ENCODE data around the gene PCDH19. TPM values are rescaled to one million over a fixed set of nuclear protein-coding genes. Genes with fewer than 3 reads are reported as not detected.

The PCDH19 gene
- total RNA-seq, 2 donors from 2014 or later = 0.91 to 1.6 TPM

- 82% methylated on average over 2 of the region's 2 CpGs for WGBS
- Histone ChIP-seq H3K27ac (no peak overlapping the region), H3K4me3 (no peak overlapping the region), H3K4me1 (replicated peaks) (no peaks in the 10 kb centered on the region), H3K9me3 (no peaks in the 10 kb centered on the region), H3K27me3 (replicated peaks; ENCODE audit: insufficient read depth) (no peaks in the 10 kb centered on the region), H3K36me3 (no peaks in the 10 kb centered on the region)
- TF ChIP-seq POLR2AphosphoS5 (IDR thresholded peaks at IDR 0.05) = no peak
- no peak for TF ChIP-seq POLR2A (IDR thresholded peaks at IDR 0.05)
- no peak for TF ChIP-seq CTCF (IDR thresholded peaks at IDR 0.05)
- intact Hi-C loops (cut with DNase I) = no loop called here
- no peak for DNase-seq (ENCODE audit: low spot score)
Measured at GRCh38 chrX:100299559-100299958, 110.5 kb downstream of the PCDH19 start.

- 100% methylated on average over 1 of the region's 1 CpG for WGBS
- no peaks in the 10 kb centered on the region for H3K9me3 ChIP-seq
- DNase-seq (ENCODE audit: low spot score) = no peak
- no peak overlapping the region for H3K27ac ChIP-seq
- H3K27me3 ChIP-seq (replicated peaks; ENCODE audit: insufficient read depth) = no peaks in the 10 kb centered on the region
- no peak overlapping the region for H3K4me3 ChIP-seq
- intact Hi-C loops (cut with DNase I) = no loop called here
- H3K4me1 ChIP-seq (replicated peaks) = no peaks in the 10 kb centered on the region
- H3K36me3 ChIP-seq = no peaks in the 10 kb centered on the region
- TF ChIP-seq POLR2A (IDR thresholded peaks at IDR 0.05) = no peak
- no peak for TF ChIP-seq CTCF (IDR thresholded peaks at IDR 0.05)
- no peak for TF ChIP-seq POLR2AphosphoS5 (IDR thresholded peaks at IDR 0.05)
Measured at GRCh38 chrX:100297728-100298127, 112.3 kb downstream of the PCDH19 start.

GRCh38 chrX:100296183-100296753 lies 113.8 kb downstream of the PCDH19 start:
- no peak overlapping the region for H3K4me3 ChIP-seq
- 87% methylated on average over 21 of the region's 21 CpGs for whole genome bisulfite sequencing
- H3K9me3 ChIP-seq = no peaks in the 10 kb centered on the region
- no peak overlapping the region for H3K27ac ChIP-seq
- H3K36me3 ChIP-seq = no peaks in the 10 kb centered on the region
- TF ChIP-seq CTCF (IDR thresholded peaks at IDR 0.05) = no peak
- no peak for TF ChIP-seq POLR2AphosphoS5 (IDR thresholded peaks at IDR 0.05)
- TF ChIP-seq POLR2A (IDR thresholded peaks at IDR 0.05) = no peak
- no peaks in the 10 kb centered on the region for H3K4me1 ChIP-seq (replicated peaks)
- H3K27me3 ChIP-seq (replicated peaks; ENCODE audit: insufficient read depth) = no peaks in the 10 kb centered on the region
- intact Hi-C loops (cut with DNase I) = no loop called here
- no peak for DNase-seq (ENCODE audit: low spot score)

- no peak for DNase-seq (ENCODE audit: low spot score)
- WGBS = 83% methylated on average over 4 of the region's 4 CpGs
- no peaks in the 10 kb centered on the region for H3K4me1 ChIP-seq (replicated peaks)
- TF ChIP-seq CTCF (IDR thresholded peaks at IDR 0.05) (no peak), POLR2A (IDR thresholded peaks at IDR 0.05) (no peak), POLR2AphosphoS5 (IDR thresholded peaks at IDR 0.05) (no peak)
- intact Hi-C loops (cut with DNase I) = no loop called here
- H3K4me3 ChIP-seq = no peak overlapping the region
- H3K9me3 ChIP-seq = no peaks in the 10 kb centered on the region
- H3K36me3 ChIP-seq = no peaks in the 10 kb centered on the region
- H3K27ac ChIP-seq = no peak overlapping the region
- no peaks in the 10 kb centered on the region for H3K27me3 ChIP-seq (replicated peaks; ENCODE audit: insufficient read depth)
Measured at GRCh38 chrX:100294965-100295364, 115.1 kb downstream of the PCDH19 start.

- Histone ChIP-seq H3K27me3 (replicated peaks; ENCODE audit: insufficient read depth) (no peaks in the 10 kb centered on the region), H3K4me3 (no peak overlapping the region), H3K4me1 (replicated peaks) (no peaks in the 10 kb centered on the region), H3K27ac (no peak overlapping the region), H3K36me3 (no peaks in the 10 kb centered on the region), H3K9me3 (no peaks in the 10 kb centered on the region)
- TF ChIP-seq POLR2A (IDR thresholded peaks at IDR 0.05) (no peak), CTCF (IDR thresholded peaks at IDR 0.05) (no peak), POLR2AphosphoS5 (IDR thresholded peaks at IDR 0.05) (no peak)
- no peak for DNase-seq (ENCODE audit: low spot score)
- intact Hi-C loops (cut with DNase I) = no loop called here
Measured at GRCh38 chrX:100289066-100289558, 121.0 kb downstream of the PCDH19 start.

Data from prostate gland (tissue), 2 donors.